ENCODE data around the gene CAPN12. TPM values are rescaled to one million over a fixed set of nuclear protein-coding genes. Genes with fewer than 3 reads are reported as not detected.

Gene CAPN12
- total RNA-seq, 2 donors from 2014 or later: 2.3 to 6.0 TPM

DNA sequence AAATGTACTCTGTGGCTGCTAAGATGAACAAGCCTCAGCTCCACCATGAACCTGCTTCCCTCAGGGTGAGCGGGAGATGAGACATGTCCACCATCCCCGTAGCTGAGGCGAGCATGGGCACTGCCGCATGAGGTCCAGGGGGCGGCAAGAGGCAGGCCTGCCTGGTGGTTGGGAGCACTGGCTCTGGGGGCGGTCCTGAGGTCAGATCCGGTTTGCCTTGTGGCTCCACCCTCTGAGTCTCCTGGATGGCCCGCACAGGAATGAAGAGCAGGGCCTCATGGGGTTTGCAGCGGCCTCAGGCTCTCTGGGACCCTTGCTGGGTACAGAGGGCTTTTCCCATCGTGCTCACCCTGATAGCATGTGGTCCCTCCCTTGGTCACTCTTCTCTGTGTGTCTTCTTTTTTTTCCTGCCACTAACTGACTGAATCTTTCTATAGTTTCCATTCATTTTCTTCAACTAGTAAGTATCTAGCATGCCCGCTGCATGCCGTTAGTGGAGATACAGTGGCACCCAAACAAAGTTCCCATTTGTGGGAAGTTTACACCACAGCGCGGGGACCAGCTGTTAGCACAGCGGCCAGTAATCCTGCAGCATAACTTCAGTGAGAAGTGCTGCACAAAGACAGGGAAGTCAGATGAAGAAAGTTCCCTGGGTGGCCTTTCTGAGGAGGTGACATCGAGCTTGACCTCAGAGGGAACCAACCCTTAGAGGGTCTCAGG, 37.3 kb downstream of the CAPN12 start:
- 75% methylated on average over 16 of the region's 16 CpGs for WGBS
- no peak for TF ChIP-seq POLR2A (IDR thresholded peaks at IDR 0.05)
- TF ChIP-seq POLR2AphosphoS5 (IDR thresholded peaks at IDR 0.05): no peak
- TF ChIP-seq, protein P1, sequence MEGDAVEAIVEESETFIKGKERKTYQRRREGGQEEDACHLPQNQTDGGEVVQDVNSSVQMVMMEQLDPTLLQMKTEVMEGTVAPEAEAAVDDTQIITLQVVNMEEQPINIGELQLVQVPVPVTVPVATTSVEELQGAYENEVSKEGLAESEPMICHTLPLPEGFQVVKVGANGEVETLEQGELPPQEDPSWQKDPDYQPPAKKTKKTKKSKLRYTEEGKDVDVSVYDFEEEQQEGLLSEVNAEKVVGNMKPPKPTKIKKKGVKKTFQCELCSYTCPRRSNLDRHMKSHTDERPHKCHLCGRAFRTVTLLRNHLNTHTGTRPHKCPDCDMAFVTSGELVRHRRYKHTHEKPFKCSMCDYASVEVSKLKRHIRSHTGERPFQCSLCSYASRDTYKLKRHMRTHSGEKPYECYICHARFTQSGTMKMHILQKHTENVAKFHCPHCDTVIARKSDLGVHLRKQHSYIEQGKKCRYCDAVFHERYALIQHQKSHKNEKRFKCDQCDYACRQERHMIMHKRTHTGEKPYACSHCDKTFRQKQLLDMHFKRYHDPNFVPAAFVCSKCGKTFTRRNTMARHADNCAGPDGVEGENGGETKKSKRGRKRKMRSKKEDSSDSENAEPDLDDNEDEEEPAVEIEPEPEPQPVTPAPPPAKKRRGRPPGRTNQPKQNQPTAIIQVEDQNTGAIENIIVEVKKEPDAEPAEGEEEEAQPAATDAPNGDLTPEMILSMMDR (IDR thresholded peaks at IDR 0.05): no peak

DNA sequence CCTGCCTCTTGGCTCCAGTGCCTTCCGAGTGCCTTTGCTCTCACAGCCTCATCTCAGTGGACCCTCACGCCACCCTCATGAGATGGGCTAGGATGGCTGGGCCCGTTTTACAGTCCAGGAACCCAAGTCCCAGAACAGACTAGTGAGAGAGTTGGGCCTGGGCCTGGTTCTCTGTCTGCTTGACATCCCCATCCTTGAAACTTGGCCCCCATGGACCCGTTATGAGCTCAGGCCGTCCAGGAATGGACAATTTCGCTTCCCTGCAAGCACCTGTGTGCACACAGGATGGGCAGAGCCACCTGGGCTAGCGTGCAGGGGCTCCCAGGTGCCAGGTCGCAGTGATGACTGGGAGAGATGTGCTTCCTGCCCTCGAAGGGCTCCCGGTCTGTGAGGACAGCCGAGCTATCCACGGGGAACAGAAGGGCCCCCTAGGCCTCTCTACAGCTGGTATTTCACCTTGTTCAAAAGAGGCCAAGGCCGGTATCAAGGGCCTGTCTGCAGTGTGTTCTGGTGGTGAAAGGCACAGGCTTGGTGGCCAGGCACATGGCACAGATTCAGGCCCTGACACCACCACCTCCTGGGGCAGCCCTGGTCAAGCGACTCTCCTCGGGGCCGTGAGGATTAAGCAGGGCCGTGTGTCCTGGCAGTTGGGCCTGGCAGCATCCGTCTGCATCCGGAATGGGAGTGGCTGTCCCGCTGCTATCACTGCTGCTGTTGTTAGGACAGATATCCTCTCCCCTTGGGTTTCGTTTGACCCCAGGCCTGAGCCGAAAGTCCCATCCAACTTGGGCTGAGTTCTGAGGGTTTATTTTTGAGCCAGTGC, 38.9 kb downstream of the CAPN12 start:
- Histone ChIP-seq H3K9me3 (no peaks in the 10 kb centered on the region), H3K4me1 (replicated peaks) (peaks cover 18% of the 10 kb centered on the region), H3K27me3 (replicated peaks; ENCODE audit: insufficient read depth) (no peaks in the 10 kb centered on the region), H3K4me3 (no peak overlapping the region), H3K27ac (peak overlapping the region; percentile 3 to 77), H3K36me3 (peaks cover 4 to 12% of the 10 kb centered on the region in 2 donors)
- DNase-seq (ENCODE audit: low spot score): no peak
- 74% methylated on average over 20 of the region's 22 CpGs for WGBS
- no peak for TF ChIP-seq POLR2AphosphoS5 (IDR thresholded peaks at IDR 0.05)
- intact Hi-C loops (cut with DNase I): no loop called here

More for the DNA sequence above, 37.3 kb downstream of the CAPN12 start:
- peak overlapping the region; percentile 74 to 77 for H3K27ac ChIP-seq
- H3K4me1 ChIP-seq (replicated peaks): peaks cover 33% of the 10 kb centered on the region
- H3K9me3 ChIP-seq: no peaks in the 10 kb centered on the region
- no peaks in the 10 kb centered on the region for H3K27me3 ChIP-seq (replicated peaks; ENCODE audit: insufficient read depth)
- H3K4me3 ChIP-seq: no peak overlapping the region
- H3K36me3 ChIP-seq: peaks cover 4 to 12% of the 10 kb centered on the region in 2 donors
- intact Hi-C loops (cut with DNase I): no loop called here
- DNase-seq (ENCODE audit: low spot score): no peak

DNA sequence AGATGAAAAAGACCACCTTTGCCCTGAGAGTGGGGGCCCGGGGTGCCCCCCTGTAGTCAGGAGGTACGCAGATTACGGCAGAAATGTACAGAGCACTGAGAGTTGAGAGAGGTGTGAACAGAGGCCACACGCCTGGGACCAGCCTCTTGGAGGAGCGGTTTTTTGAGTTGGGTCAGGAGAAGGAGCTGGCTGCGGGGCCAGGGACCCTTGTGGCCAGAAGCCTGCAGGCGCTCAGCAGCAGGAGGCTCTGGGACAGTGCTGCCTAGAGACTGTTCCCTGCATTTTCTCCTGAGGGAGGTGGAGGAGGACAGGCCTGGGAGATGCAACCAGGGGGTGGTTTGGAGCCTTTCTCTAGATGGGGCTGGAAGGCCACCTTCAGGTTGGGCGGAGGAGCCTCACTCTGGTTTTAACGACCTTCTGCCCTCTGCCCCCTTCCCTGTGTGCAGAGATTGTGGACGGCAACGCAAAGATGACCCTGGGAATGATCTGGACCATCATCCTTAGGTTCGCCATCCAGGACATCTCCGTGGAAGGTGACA, 39.7 kb downstream of the CAPN12 start:
- 92% methylated on average over 13 of the region's 13 CpGs for WGBS
- intact Hi-C loops (cut with DNase I): no loop called here
- peak overlapping the region in 1 of 2 donors; percentile 77 for H3K27ac ChIP-seq
- DNase-seq (ENCODE audit: low spot score): no peak
- H3K4me1 ChIP-seq (replicated peaks): peaks cover 17% of the 10 kb centered on the region
- TF ChIP-seq POLR2AphosphoS5 (IDR thresholded peaks at IDR 0.05): no peak
- TF ChIP-seq POLR2A (IDR thresholded peaks at IDR 0.05): no peak
- TF ChIP-seq, protein P1 (IDR thresholded peaks at IDR 0.05): no peak
- H3K9me3 ChIP-seq: no peaks in the 10 kb centered on the region
- H3K36me3 ChIP-seq: peaks cover 4 to 12% of the 10 kb centered on the region in 2 donors
- no peak overlapping the region for H3K4me3 ChIP-seq
- H3K27me3 ChIP-seq (replicated peaks; ENCODE audit: insufficient read depth): no peaks in the 10 kb centered on the region

DNA sequence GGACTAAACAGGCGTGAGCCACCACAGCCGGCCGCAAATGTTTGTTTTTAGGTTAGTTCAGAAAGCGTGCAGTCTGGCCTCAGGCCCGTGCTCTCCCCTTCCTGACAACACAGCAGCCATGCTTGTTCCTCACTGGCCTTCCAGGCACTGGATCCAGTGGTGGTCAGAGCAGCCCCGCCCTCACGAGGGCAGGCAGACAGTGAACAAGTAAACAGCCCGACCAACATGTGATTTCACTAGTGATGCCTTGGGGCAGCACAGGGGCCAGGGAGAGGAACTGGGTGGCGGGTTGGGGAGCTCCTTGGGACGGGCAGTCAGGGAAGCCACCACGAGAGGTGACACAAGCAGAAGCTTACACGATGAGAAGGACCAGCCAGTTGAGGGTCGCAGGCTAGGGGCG, 40.8 kb downstream of the CAPN12 start:
- Histone ChIP-seq H3K36me3 (peaks cover 0 to 12% of the 10 kb centered on the region in 2 donors), H3K4me3 (no peak overlapping the region), H3K9me3 (no peaks in the 10 kb centered on the region), H3K27me3 (replicated peaks; ENCODE audit: insufficient read depth) (no peaks in the 10 kb centered on the region), H3K4me1 (replicated peaks) (peaks cover 11% of the 10 kb centered on the region), H3K27ac (no peak overlapping the region)
- TF ChIP-seq, protein P1 (IDR thresholded peaks at IDR 0.05): no peak
- TF ChIP-seq POLR2AphosphoS5 (IDR thresholded peaks at IDR 0.05) (no peak), POLR2A (IDR thresholded peaks at IDR 0.05) (no peak)
- intact Hi-C loops (cut with DNase I): no loop called here
- 86% methylated on average over 14 of the region's 14 CpGs for WGBS
- no peak for DNase-seq (ENCODE audit: low spot score)

DNA sequence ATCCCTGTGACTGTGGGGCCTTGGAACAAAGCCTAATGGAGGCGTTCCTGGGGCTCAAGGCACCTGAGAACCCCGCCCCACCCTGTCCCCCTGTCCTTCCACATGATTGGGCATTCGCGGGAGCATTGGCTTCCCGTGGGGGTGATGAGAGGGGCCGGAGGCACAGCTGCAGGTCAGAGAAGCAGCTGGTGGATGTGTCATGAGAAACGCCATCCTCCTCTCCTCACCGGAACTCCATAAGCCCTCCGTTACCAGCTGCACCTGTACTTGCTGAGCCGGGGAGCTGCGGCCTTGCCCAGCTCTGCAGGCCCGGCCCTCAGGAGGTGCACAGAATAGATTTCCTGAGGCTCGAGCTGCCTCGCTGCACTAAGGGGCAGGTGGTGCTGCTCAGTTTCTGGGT, 42.0 kb downstream of the CAPN12 start:
- Histone ChIP-seq H3K27ac (peak overlapping the region in 1 of 2 donors; percentile 26), H3K4me3 (no peak overlapping the region), H3K9me3 (no peaks in the 10 kb centered on the region), H3K36me3 (peaks cover 0 to 6% of the 10 kb centered on the region in 2 donors), H3K4me1 (replicated peaks) (peaks cover under 1% of the 10 kb centered on the region), H3K27me3 (replicated peaks; ENCODE audit: insufficient read depth) (no peaks in the 10 kb centered on the region)
- TF ChIP-seq POLR2A (IDR thresholded peaks at IDR 0.05) (no peak), POLR2AphosphoS5 (IDR thresholded peaks at IDR 0.05) (no peak)
- TF ChIP-seq, protein P1 (IDR thresholded peaks at IDR 0.05): no peak
- 70% methylated on average over 14 of the region's 14 CpGs for WGBS
- intact Hi-C loops (cut with DNase I): no loop called here
- no peak for DNase-seq (ENCODE audit: low spot score)

Data from prostate gland (tissue), 2 donors.